Esophagus squamous epithelium (tissue), 5 donors: ENCODE measurements around the gene POU2F2. TPM values are rescaled to one million over a fixed set of nuclear protein-coding genes. Genes with fewer than 3 reads are reported as not detected.

Experiments used
- DNase-seq: peaks from one replicate; lab custom pipeline; 2025; lab: John Stamatoyannopoulos, UW
- H3K27ac ChIP-seq, 4 donors: fragments of 200-600 bp; sonication (generic); one replicate each; pipeline ENCODE4 v1.5.1; 2016 to 2019; ENCODE audit warnings: mild to moderate bottlenecking in 1 of 4
- H3K27me3 ChIP-seq, 4 donors: fragments of 200-600 bp; sonication (generic); 1 replicate in 3 of 4; 2 replicates in 1 of 4; pipeline versions ENCODE4 v1.5.1 to v1.6.0; 2017 to 2021; ENCODE audit warnings: antibody characterized with exemption in 1 of 4
- H3K36me3 ChIP-seq, 3 donors: fragments of 200-600 bp; sonication (generic); one replicate each; pipeline ENCODE4 v1.5.1; 2016 to 2019
- H3K4me1 ChIP-seq, 3 donors: fragments of 200-600 bp; sonication (generic); one replicate each; pipeline ENCODE4 v1.5.1; 2017 to 2019
- H3K4me3 ChIP-seq, 4 donors: fragments of 200-600 bp; sonication (generic); 1 replicate in 3 of 4; 2 replicates in 1 of 4; pipeline ENCODE4 v1.5.1; 2016 to 2019; ENCODE audit warnings: mild to moderate bottlenecking in 2 of 4, moderate library complexity in 1 of 4
- H3K9me3 ChIP-seq, 3 donors: fragments of 200-600 bp; sonication (generic); one replicate each; pipeline ENCODE4 v1.5.1; 2016 to 2019
- CTCF ChIP-seq, 6 experiments: fragments of 450-650 bp in 4 of 6; fragments of 200-600 bp in 2 of 6; sonication (generic) in 2 of 6; IDR thresholded peaks; one replicate each; pipeline ENCODE4 v1.5.1; 2016 to 2019; ENCODE audit warnings: antibody characterized with exemption in 6 of 6, mild to moderate bottlenecking in 4 of 6, moderate library complexity in 4 of 6
- POLR2A ChIP-seq, 4 donors: fragments of 450-650 bp; IDR thresholded peaks; one replicate each; pipeline ENCODE4 v1.6.1; 2017; ENCODE audit warnings: antibody characterized with exemption in 4 of 4, mild to moderate bottlenecking in 4 of 4, moderate library complexity in 3 of 4
- WGBS, 2 donors: methylation state at CpG; one replicate each; pipeline ENCODE4 v1.1.5; 2018; 5-methylcytosine and 5-hydroxymethylcytosine counted together
- intact Hi-C: fragments of 100-400 bp; cut with DNase I; formaldehyde crosslinking; loops from one replicate; pipeline ENCODE4 v1.15.0; 2022
- total RNA-seq, 4 donors: library from RNA; depleted of rRNA; stranded (reverse); fragments of >200 nt; gene quantifications; one replicate each; pipeline ENCODE4 v1.1.0, GENCODE V29; 2016
- donor health status: DM: yes; HTN: yes; CAD: no.

POU2F2 gene
- total RNA-seq, 4 donors from 2014 or later = 0.18 to 0.67 (median 0.57) TPM; not detected in 1

GRCh38 chr19:42122691-42123607, 9.3 kb downstream of the POU2F2 start:
- H3K9me3 ChIP-seq = no peaks in the 10 kb centered on the region
- H3K4me1 ChIP-seq = peaks cover 7 to 21% (median 13%) of the 10 kb centered on the region in 3 donors
- intact Hi-C loops = no loop called here
- no peaks in the 10 kb centered on the region for H3K36me3 ChIP-seq
- WGBS, 2 donors = 74 to 78% methylated on average over 12 to 16 of the region's 17 CpGs
- H3K27ac ChIP-seq = peak overlapping the region in 2 of 4 donors; percentile 31 to 55
- peaks cover 0 to 14% (median 0%) of the 10 kb centered on the region in 4 donors for H3K27me3 ChIP-seq
- no peak for DNase-seq
- no peak overlapping the region for H3K4me3 ChIP-seq
- no peak for TF ChIP-seq POLR2A (IDR thresholded peaks at IDR 0.05)

GRCh38 chr19:42121656-42122069, 10.6 kb downstream of the POU2F2 start:
- no peak for TF ChIP-seq CTCF (IDR thresholded peaks at IDR 0.05)
- no peak for TF ChIP-seq POLR2A (IDR thresholded peaks at IDR 0.05)
- Histone ChIP-seq H3K4me3 (peak overlapping the region in 1 of 4 donors; percentile 12), H3K4me1 (peaks cover 7 to 21% (median 13%) of the 10 kb centered on the region in 3 donors), H3K27me3 (peaks cover 0 to 14% (median 0%) of the 10 kb centered on the region in 4 donors), H3K9me3 (no peaks in the 10 kb centered on the region), H3K36me3 (no peaks in the 10 kb centered on the region), H3K27ac (peak overlapping the region in 2 of 4 donors; percentile 33 to 55)
- no peak for DNase-seq
- intact Hi-C loops = no loop called here
- WGBS, 2 donors = 0 to 25% methylated on average over 1 to 3 of the region's 8 CpGs

GRCh38 chr19:42121036-42121621, 11.1 kb downstream of the POU2F2 start:
- H3K9me3 ChIP-seq = no peaks in the 10 kb centered on the region
- peaks cover 7 to 21% (median 13%) of the 10 kb centered on the region in 3 donors for H3K4me1 ChIP-seq
- WGBS, 2 donors = 57 to 81% methylated on average over 4 to 5 of the region's 5 CpGs
- no peak overlapping the region for H3K4me3 ChIP-seq
- intact Hi-C loops = no loop called here
- no peak for DNase-seq
- peak overlapping the region in 1 of 4 donors; percentile 55 for H3K27ac ChIP-seq
- TF ChIP-seq POLR2A (IDR thresholded peaks at IDR 0.05) (no peak), CTCF (IDR thresholded peaks at IDR 0.05) (no peak)
- H3K36me3 ChIP-seq = no peaks in the 10 kb centered on the region
- H3K27me3 ChIP-seq = peaks cover 0 to 14% (median 0%) of the 10 kb centered on the region in 4 donors

- peaks cover 0 to 14% (median 0%) of the 10 kb centered on the region in 4 donors for H3K27me3 ChIP-seq
- peaks cover 7 to 21% (median 13%) of the 10 kb centered on the region in 3 donors for H3K4me1 ChIP-seq
- intact Hi-C loops = no loop called here
- H3K36me3 ChIP-seq = no peaks in the 10 kb centered on the region
- no peak overlapping the region for H3K4me3 ChIP-seq
- no peaks in the 10 kb centered on the region for H3K9me3 ChIP-seq
- WGBS, 2 donors = 85 to 92% methylated on average over 9 to 10 of the region's 10 CpGs
- DNase-seq = no peak
- TF ChIP-seq POLR2A (IDR thresholded peaks at IDR 0.05) (no peak), CTCF (IDR thresholded peaks at IDR 0.05) (no peak)
- no peak overlapping the region for H3K27ac ChIP-seq
Measured at GRCh38 chr19:42120276-42120980, 11.8 kb downstream of the POU2F2 start.

- peaks cover 7 to 23% (median 22%) of the 10 kb centered on the region in 3 donors for H3K4me1 ChIP-seq
- no peaks in the 10 kb centered on the region for H3K27me3 ChIP-seq
- no peaks in the 10 kb centered on the region for H3K9me3 ChIP-seq
- WGBS, 2 donors = 67 to 100% methylated on average over 1 of the region's 6 CpGs
- intact Hi-C loops = no loop called here
- no peaks in the 10 kb centered on the region for H3K36me3 ChIP-seq
- no peak overlapping the region for H3K4me3 ChIP-seq
- no peak overlapping the region for H3K27ac ChIP-seq
- TF ChIP-seq POLR2A (IDR thresholded peaks at IDR 0.05) (no peak), CTCF (IDR thresholded peaks at IDR 0.05) (no peak)
- no peak for DNase-seq
Measured at GRCh38 chr19:42117076-42117475, 15.2 kb downstream of the POU2F2 start.
